ENCODE results near the gene SCAMP4. TPM values are rescaled to one million over a fixed set of nuclear protein-coding genes. Genes with fewer than 3 reads are reported as not detected.

SCAMP4 gene
- total RNA-seq, 1 donor, result 70.6 TPM

GRCh38 chr19:1970806-1971502 is 65.8 kb downstream of the SCAMP4 start:
- Histone ChIP-seq H3K4me1 (ENCODE audit: insufficient read depth, low read length) (no peaks in the 10 kb centered on the region), H3K27ac (ENCODE audit: low read depth, low read length) (no peak overlapping the region), H3K36me3 (ENCODE audit: insufficient read depth, low read length) (no peaks in the 10 kb centered on the region), H2AFZ (ENCODE audit: low read length) (no peak overlapping the region), H4K20me1 (ENCODE audit: insufficient read depth, low read length) (peaks cover 54% of the 10 kb centered on the region), H3K4me2 (ENCODE audit: insufficient read depth, low read length) (no peak overlapping the region), H3K9me3 (ENCODE audit: low read depth, low read length) (no peaks in the 10 kb centered on the region), H3K79me2 (ENCODE audit: insufficient read depth, low read length) (peaks cover 63% of the 10 kb centered on the region), H3K27me3 (ENCODE audit: insufficient read depth, low read length) (no peaks in the 10 kb centered on the region), H3K4me3 (ENCODE audit: insufficient read depth, low read length) (no peak overlapping the region)
- peak; percentile 92 for DNase-seq (ENCODE audit: insufficient read length, low spot score, missing footprints)
- no peak for TF ChIP-seq CTCF (IDR thresholded peaks at IDR 0.05; ENCODE audit: extremely low read depth, low read depth, low read length)

GRCh38 chr19:1974381-1975161 is 69.4 kb downstream of the SCAMP4 start:
- Histone ChIP-seq H3K4me2 (ENCODE audit: insufficient read depth, low read length) (no peak overlapping the region), H3K27me3 (ENCODE audit: insufficient read depth, low read length) (no peaks in the 10 kb centered on the region), H4K20me1 (ENCODE audit: insufficient read depth, low read length) (peaks cover 45% of the 10 kb centered on the region), H3K79me2 (ENCODE audit: insufficient read depth, low read length) (peaks cover 61% of the 10 kb centered on the region), H2AFZ (ENCODE audit: low read length) (no peak overlapping the region), H3K4me3 (ENCODE audit: insufficient read depth, low read length) (no peak overlapping the region), H3K27ac (ENCODE audit: low read depth, low read length) (no peak overlapping the region), H3K9me3 (ENCODE audit: low read depth, low read length) (no peaks in the 10 kb centered on the region), H3K4me1 (ENCODE audit: insufficient read depth, low read length) (no peaks in the 10 kb centered on the region), H3K36me3 (ENCODE audit: insufficient read depth, low read length) (no peaks in the 10 kb centered on the region)
- no peak for TF ChIP-seq CTCF (IDR thresholded peaks at IDR 0.05; ENCODE audit: extremely low read depth, low read depth, low read length)
- DNase-seq (ENCODE audit: insufficient read length, low spot score, missing footprints), result no peak

GRCh38 chr19:1975162-1975480 is 69.9 kb downstream of the SCAMP4 start:
- Histone ChIP-seq H2AFZ (ENCODE audit: low read length) (no peak overlapping the region), H3K4me1 (ENCODE audit: insufficient read depth, low read length) (no peaks in the 10 kb centered on the region), H3K4me3 (ENCODE audit: insufficient read depth, low read length) (no peak overlapping the region), H3K36me3 (ENCODE audit: insufficient read depth, low read length) (peaks cover 2% of the 10 kb centered on the region), H3K79me2 (ENCODE audit: insufficient read depth, low read length) (peaks cover 56% of the 10 kb centered on the region), H3K9me3 (ENCODE audit: low read depth, low read length) (no peaks in the 10 kb centered on the region), H3K4me2 (ENCODE audit: insufficient read depth, low read length) (no peak overlapping the region), H3K27ac (ENCODE audit: low read depth, low read length) (no peak overlapping the region), H3K27me3 (ENCODE audit: insufficient read depth, low read length) (no peaks in the 10 kb centered on the region), H4K20me1 (ENCODE audit: insufficient read depth, low read length) (peaks cover 40% of the 10 kb centered on the region)
- TF ChIP-seq CTCF (IDR thresholded peaks at IDR 0.05; ENCODE audit: extremely low read depth, low read depth, low read length), result no peak
- DNase-seq (ENCODE audit: insufficient read length, low spot score, missing footprints), result no peak

Other genes with a start within 250 kb of the SCAMP4 start
- gene ONECUT3, start 151.9 kb upstream of the SCAMP4 start, total RNA-seq, result not detected in 2 replicates
- gene ATP8B3, start 93.1 kb upstream of the SCAMP4 start, total RNA-seq, result 0.59 and 0.72 TPM in 2 replicates
- 8.5 and 9.4 TPM in 2 replicates for gene REXO1, start 56.9 kb upstream of the SCAMP4 start, total RNA-seq
- gene KLF16, start 41.8 kb upstream of the SCAMP4 start, total RNA-seq, result 6.9 and 11.5 TPM in 2 replicates
- gene ABHD17A, start 19.9 kb upstream of the SCAMP4 start, total RNA-seq, result 49.5 and 52.5 TPM in 2 replicates
- gene ADAT3, start within 50 bp of the SCAMP4 start, total RNA-seq, result 3.3 and 3.8 TPM in 2 replicates
- 68.8 and 70.1 TPM in 2 replicates for gene CSNK1G2, start 35.8 kb downstream of the SCAMP4 start, total RNA-seq
- 57.5 and 57.8 TPM in 2 replicates for gene BTBD2, start 110.3 kb downstream of the SCAMP4 start, total RNA-seq
- gene MKNK2, start 145.8 kb downstream of the SCAMP4 start, total RNA-seq, result 82.5 and 84.6 TPM in 2 replicates
- gene MOB3A, start 190.9 kb downstream of the SCAMP4 start, total RNA-seq, result 34.0 and 35.1 TPM in 2 replicates
- 0.36 and 2.4 TPM in 2 replicates for gene IZUMO4, start 191.5 kb downstream of the SCAMP4 start, total RNA-seq
- 119 and 121 TPM in 2 replicates for gene AP3D1, start 246.2 kb downstream of the SCAMP4 start, total RNA-seq